ENCODE results near the gene TRRAP.

GRCh38 chr7:98830972-98831548 lies 47.3 kb upstream of the TRRAP start:
- TF ChIP-seq, protein P1, sequence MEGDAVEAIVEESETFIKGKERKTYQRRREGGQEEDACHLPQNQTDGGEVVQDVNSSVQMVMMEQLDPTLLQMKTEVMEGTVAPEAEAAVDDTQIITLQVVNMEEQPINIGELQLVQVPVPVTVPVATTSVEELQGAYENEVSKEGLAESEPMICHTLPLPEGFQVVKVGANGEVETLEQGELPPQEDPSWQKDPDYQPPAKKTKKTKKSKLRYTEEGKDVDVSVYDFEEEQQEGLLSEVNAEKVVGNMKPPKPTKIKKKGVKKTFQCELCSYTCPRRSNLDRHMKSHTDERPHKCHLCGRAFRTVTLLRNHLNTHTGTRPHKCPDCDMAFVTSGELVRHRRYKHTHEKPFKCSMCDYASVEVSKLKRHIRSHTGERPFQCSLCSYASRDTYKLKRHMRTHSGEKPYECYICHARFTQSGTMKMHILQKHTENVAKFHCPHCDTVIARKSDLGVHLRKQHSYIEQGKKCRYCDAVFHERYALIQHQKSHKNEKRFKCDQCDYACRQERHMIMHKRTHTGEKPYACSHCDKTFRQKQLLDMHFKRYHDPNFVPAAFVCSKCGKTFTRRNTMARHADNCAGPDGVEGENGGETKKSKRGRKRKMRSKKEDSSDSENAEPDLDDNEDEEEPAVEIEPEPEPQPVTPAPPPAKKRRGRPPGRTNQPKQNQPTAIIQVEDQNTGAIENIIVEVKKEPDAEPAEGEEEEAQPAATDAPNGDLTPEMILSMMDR (conservative IDR thresholded peaks at IDR 0.05), result no peak
- no peak for TF ChIP-seq EZH2 (IDR thresholded peaks at IDR 0.05; ENCODE audit: low read depth)
